Glutamatergic neuron (in vitro differentiated cells): ENCODE data around the gene PRR33. TPM values are rescaled to one million over a fixed set of nuclear protein-coding genes. Genes with fewer than 3 reads are reported as not detected.

Source experiments
- DNase-seq: peaks from one replicate; pipeline ENCODE4 v3.0.0; 2022
- H3K27ac Mint-ChIP-seq: one replicate; pipeline ENCODE4 v1.8.0; 2020; ENCODE audit warnings: mild to moderate bottlenecking, mixed read lengths, inconsistent platforms; ENCODE audit not compliant: unreplicated experiment
- H3K27me3 Mint-ChIP-seq: one replicate; pipeline ENCODE4 v1.8.0; 2020; ENCODE audit warnings: mild to moderate bottlenecking, moderate library complexity, mixed read lengths, inconsistent platforms; ENCODE audit not compliant: unreplicated experiment
- H3K36me3 Mint-ChIP-seq: one replicate; pipeline ENCODE4 v1.8.0; 2020; ENCODE audit warnings: mild to moderate bottlenecking, mixed read lengths, inconsistent platforms; ENCODE audit not compliant: unreplicated experiment
- H3K4me1 Mint-ChIP-seq: one replicate; pipeline ENCODE4 v1.8.0; 2020; ENCODE audit warnings: mild to moderate bottlenecking, low read depth, mixed read lengths, inconsistent platforms; ENCODE audit not compliant: unreplicated experiment
- H3K4me3 Mint-ChIP-seq: one replicate; pipeline ENCODE4 v1.8.0; 2020; ENCODE audit warnings: mild to moderate bottlenecking, mixed read lengths, inconsistent platforms; ENCODE audit not compliant: unreplicated experiment
- H3K9me3 Mint-ChIP-seq: one replicate; pipeline ENCODE4 v1.8.0; 2020; ENCODE audit warnings: mild to moderate bottlenecking, moderate library complexity, mixed read lengths, inconsistent platforms; ENCODE audit not compliant: unreplicated experiment
- total RNA-seq: library from RNA; stranded (reverse); fragmentation: NEBNext Ultra II Directional; extraction: Animal tissue kit (Norgen Biotek cat#: 25700); gene quantifications from one replicate; pipeline ENCODE4 v1.2.1, GENCODE V29; 2021; ENCODE audit not compliant: unreplicated experiment
- TF ChIP-seq, protein P1 (sequence below): fragments of 200-600 bp; sonication (generic); IDR thresholded peaks from one replicate; pipeline ENCODE4 v1.5.0; 2021; ENCODE audit not compliant: partially characterized antibody, unreplicated experiment

Gene PRR33
- total RNA-seq, 1 donor from 2014 or later = not detected

DNA sequence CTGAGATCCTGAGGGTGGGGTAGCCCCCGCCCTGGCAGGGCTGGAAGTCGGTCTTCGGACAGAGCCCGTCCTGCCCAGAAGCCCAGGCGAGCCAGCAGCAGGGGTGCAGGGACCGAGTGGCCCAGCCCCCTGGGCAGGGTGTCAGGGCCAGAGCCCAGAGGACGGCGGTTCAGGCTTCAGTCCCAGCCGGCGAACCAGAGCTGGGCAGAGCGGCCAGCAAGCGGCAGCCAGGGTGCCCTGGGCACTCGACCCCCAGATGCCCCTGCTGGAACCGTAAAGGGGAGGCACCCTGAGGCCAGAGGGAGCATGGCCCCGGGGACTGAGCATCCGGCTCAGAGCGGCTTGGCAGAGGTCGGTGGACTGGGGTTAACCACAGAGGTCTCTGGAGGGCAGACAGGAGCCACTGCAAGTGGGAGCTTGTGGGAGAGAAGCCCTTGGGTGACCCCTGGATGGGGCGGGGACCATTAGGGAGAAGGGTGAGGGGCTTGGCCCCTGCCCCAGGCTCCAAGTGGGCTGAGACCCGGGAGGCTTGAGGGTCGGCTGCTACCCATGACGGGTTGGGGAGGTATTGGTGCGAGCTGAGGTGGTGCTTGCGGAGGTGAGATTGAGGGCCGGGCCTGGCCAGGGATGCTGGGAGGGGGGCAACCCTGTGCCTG, 22.9 kb downstream of the PRR33 start:
- H3K36me3 Mint-ChIP-seq = no peaks in the 10 kb centered on the region
- DNase-seq = no peak
- no peak overlapping the region for H3K4me3 Mint-ChIP-seq
- no peak overlapping the region for H3K27ac Mint-ChIP-seq
- H3K4me1 Mint-ChIP-seq = no peaks in the 10 kb centered on the region
- H3K9me3 Mint-ChIP-seq = no peaks in the 10 kb centered on the region
- H3K27me3 Mint-ChIP-seq = peaks cover 8% of the 10 kb centered on the region
- TF ChIP-seq, protein P1, sequence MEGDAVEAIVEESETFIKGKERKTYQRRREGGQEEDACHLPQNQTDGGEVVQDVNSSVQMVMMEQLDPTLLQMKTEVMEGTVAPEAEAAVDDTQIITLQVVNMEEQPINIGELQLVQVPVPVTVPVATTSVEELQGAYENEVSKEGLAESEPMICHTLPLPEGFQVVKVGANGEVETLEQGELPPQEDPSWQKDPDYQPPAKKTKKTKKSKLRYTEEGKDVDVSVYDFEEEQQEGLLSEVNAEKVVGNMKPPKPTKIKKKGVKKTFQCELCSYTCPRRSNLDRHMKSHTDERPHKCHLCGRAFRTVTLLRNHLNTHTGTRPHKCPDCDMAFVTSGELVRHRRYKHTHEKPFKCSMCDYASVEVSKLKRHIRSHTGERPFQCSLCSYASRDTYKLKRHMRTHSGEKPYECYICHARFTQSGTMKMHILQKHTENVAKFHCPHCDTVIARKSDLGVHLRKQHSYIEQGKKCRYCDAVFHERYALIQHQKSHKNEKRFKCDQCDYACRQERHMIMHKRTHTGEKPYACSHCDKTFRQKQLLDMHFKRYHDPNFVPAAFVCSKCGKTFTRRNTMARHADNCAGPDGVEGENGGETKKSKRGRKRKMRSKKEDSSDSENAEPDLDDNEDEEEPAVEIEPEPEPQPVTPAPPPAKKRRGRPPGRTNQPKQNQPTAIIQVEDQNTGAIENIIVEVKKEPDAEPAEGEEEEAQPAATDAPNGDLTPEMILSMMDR = no peak

DNA sequence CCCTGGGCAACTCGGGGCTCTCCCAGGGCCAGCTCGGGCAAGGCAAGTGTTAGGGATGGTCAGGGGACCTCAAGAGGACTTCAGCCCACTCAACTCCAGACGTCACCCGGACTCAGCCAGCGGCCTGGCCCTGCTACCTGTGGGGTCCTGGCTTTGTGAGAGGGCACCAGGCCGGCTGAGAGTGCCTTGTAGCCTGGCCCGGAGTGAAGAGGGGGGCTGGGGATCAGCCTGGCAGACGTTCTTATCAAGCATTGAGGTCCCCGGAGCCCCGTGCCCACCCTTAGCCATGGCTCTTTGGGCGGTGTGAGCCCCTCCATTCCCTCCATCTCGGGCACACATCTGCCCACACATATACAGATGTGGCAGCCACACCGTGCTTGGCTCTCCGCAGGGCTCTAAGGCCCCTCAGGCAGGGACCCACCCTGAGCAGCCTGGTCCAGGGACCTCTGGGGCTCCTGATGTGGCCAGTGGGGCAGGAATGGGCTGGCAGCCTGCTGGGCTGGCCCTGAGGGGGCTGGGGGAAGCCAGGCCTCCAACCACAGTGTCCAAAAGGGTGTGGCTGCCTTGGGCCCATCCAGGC, 23.5 kb downstream of the PRR33 start:
- H3K4me3 Mint-ChIP-seq = no peak overlapping the region
- no peaks in the 10 kb centered on the region for H3K9me3 Mint-ChIP-seq
- no peak overlapping the region for H3K27ac Mint-ChIP-seq
- no peak for DNase-seq
- no peaks in the 10 kb centered on the region for H3K4me1 Mint-ChIP-seq
- H3K27me3 Mint-ChIP-seq = peaks cover 7% of the 10 kb centered on the region
- TF ChIP-seq, protein P1 = no peak
- H3K36me3 Mint-ChIP-seq = no peaks in the 10 kb centered on the region

DNA sequence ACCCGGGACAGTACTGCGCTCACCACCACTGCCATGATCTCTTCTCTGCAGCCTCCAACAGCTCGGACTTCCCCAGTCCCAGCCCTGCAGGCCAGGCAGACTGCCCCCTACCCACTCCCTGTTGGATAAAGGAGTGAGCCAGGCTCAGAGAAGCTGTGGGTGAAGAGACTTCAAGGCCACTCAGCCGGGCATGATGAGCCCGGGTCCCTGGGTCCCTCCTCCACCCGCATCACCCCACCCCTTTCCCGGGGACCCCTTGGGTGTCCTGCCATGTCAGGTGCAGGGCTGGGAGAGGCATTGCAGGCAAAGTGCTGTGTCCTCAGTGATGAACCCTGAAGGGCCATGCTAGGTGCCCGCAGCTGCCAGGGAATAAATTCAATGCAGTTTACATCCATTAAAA, 24.3 kb downstream of the PRR33 start:
- no peak overlapping the region for H3K27ac Mint-ChIP-seq
- no peak for DNase-seq
- no peak overlapping the region for H3K4me3 Mint-ChIP-seq
- peaks cover 5% of the 10 kb centered on the region for H3K27me3 Mint-ChIP-seq
- no peaks in the 10 kb centered on the region for H3K9me3 Mint-ChIP-seq
- no peaks in the 10 kb centered on the region for H3K36me3 Mint-ChIP-seq
- no peaks in the 10 kb centered on the region for H3K4me1 Mint-ChIP-seq
- TF ChIP-seq, protein P1 = no peak

DNA sequence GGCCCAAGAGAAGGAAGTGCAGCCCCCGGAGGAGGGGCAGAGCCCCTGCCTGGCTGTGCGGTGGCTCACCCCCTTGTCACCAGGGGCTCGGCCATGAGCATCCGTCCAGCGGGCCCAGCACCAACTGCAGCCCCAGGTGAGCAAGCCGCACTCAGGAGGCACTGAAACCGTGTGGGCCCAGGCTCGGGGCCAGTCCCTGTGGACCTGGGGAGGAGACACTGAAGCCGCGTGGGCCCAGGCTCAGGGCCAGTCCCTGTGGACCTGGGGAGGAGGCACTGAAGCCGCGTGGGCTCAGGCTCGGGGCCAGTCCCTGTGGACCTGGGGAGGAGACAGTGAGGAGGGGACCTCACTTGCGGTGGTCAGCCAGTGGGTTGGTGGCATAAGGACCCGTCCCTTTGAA, 24.9 kb downstream of the PRR33 start:
- H3K27me3 Mint-ChIP-seq = peaks cover 3% of the 10 kb centered on the region
- DNase-seq = no peak
- no peak overlapping the region for H3K27ac Mint-ChIP-seq
- H3K4me3 Mint-ChIP-seq = no peak overlapping the region
- no peaks in the 10 kb centered on the region for H3K4me1 Mint-ChIP-seq
- no peaks in the 10 kb centered on the region for H3K9me3 Mint-ChIP-seq
- no peaks in the 10 kb centered on the region for H3K36me3 Mint-ChIP-seq
- TF ChIP-seq, protein P1 = no peak

DNA sequence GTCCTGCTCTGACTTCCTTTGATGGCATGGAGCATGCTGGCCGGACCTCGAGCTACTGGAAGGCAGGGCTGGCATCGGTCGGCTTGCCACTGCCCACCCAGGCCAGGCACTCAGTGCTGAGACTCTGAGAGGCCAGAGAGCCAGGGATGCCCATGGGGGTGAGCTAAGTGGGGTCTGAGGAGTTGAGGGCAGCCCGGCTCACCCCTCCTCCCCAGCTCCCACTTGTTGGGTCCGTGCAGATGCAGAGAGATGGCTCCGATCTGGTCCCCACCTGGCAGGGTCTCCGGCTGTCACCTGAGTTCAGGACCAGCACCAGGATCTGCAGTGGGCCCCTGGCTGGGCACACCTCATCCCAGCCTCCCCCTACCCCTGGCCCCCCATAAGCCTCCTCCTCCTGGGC, 25.5 kb downstream of the PRR33 start:
- Mint-ChIP-seq H3K4me3 (no peak overlapping the region), H3K9me3 (no peaks in the 10 kb centered on the region), H3K27ac (no peak overlapping the region), H3K4me1 (no peaks in the 10 kb centered on the region), H3K27me3 (peaks cover 2% of the 10 kb centered on the region), H3K36me3 (no peaks in the 10 kb centered on the region)
- DNase-seq = no peak
- TF ChIP-seq, protein P1 = no peak
